Keratinocyte (primary cell): Measurements from ENCODE around the gene OR13C3. TPM values are rescaled to one million over a fixed set of nuclear protein-coding genes. Genes with fewer than 3 reads are reported as not detected.

Experiments used
- DNase-seq: peaks from one replicate; pipeline ENCODE4 v3.0.0-alpha.2; 2011; ENCODE audit warnings: low read depth, missing footprints, low spot score
- FAIRE-seq: peaks from 2 replicates; lab custom pipeline; 2011; peaks lifted over from hg19 to GRCh38; lab: Jason Lieb, UNC
- H2AFZ ChIP-seq: 2 replicates; pipeline ENCODE4 v1.6.0; 2012; ENCODE audit warnings: low read length, control low read depth, inconsistent platforms; ENCODE audit not compliant: control insufficient read depth
- H3K27ac ChIP-seq: 2 replicates; pipeline ENCODE4 v1.5.1; 2011; ENCODE audit warnings: low read length; ENCODE audit not compliant: control insufficient read depth, insufficient read depth
- H3K27me3 ChIP-seq: 3 replicates; pipeline ENCODE4 v1.6.0; 2011; ENCODE audit warnings: low read length; ENCODE audit not compliant: control insufficient read depth, insufficient read depth; ENCODE audit errors: extremely low read depth
- H3K36me3 ChIP-seq, 2 experiments: 2 replicates in 1 of 2; 3 replicates in 1 of 2; pipeline ENCODE4 v1.5.1; 2011; ENCODE audit warnings: low read length in 2 of 2, mild to moderate bottlenecking in 1 of 2; ENCODE audit not compliant: control insufficient read depth in 2 of 2, insufficient read depth in 2 of 2; ENCODE audit errors: extremely low read depth in 1 of 2
- H3K4me1 ChIP-seq: 3 replicates; pipeline ENCODE4 v1.5.1; 2011; ENCODE audit warnings: low read length; ENCODE audit not compliant: control insufficient read depth, insufficient read depth; ENCODE audit errors: extremely low read depth
- H3K4me2 ChIP-seq: 3 replicates; pipeline ENCODE4 v1.6.0; 2011; ENCODE audit warnings: low read depth, low read length; ENCODE audit not compliant: control insufficient read depth, insufficient read depth; ENCODE audit errors: extremely low read depth
- H3K4me3 ChIP-seq, 3 experiments: fragments of 200-600 bp in 1 of 3; sonication (generic) in 1 of 3; 2 replicates in 2 of 3; 3 replicates in 1 of 3; pipeline ENCODE4 v1.5.1; 2011 to 2016; ENCODE audit warnings: low read length in 3 of 3, mild to moderate bottlenecking in 3 of 3, control low read depth in 2 of 3, inconsistent platforms in 1 of 3, low read depth in 1 of 3, mixed read lengths in 1 of 3, mixed run types in 1 of 3, moderate library complexity in 1 of 3; ENCODE audit not compliant: control insufficient read depth in 2 of 3, insufficient read depth in 2 of 3; ENCODE audit errors: extremely low read depth in 1 of 3
- H3K79me2 ChIP-seq: 2 replicates; pipeline ENCODE4 v1.6.0; 2012; ENCODE audit warnings: low read length; ENCODE audit not compliant: control insufficient read depth, insufficient read depth
- H3K9ac ChIP-seq: 3 replicates; pipeline ENCODE4 v1.6.0; 2011; ENCODE audit warnings: low read length; ENCODE audit not compliant: control insufficient read depth, insufficient read depth; ENCODE audit errors: extremely low read depth
- H3K9me1 ChIP-seq: 3 replicates; pipeline ENCODE4 v1.6.0; 2011; ENCODE audit warnings: low read length; ENCODE audit not compliant: control insufficient read depth, insufficient read depth; ENCODE audit errors: extremely low read depth
- H3K9me3 ChIP-seq: 2 replicates; pipeline ENCODE4 v1.5.1; 2012; ENCODE audit warnings: low read depth, low read length; ENCODE audit not compliant: control insufficient read depth
- H4K20me1 ChIP-seq: 3 replicates; pipeline ENCODE4 v1.6.0; 2011; ENCODE audit warnings: low read length; ENCODE audit not compliant: control insufficient read depth, insufficient read depth; ENCODE audit errors: extremely low read depth
- EZH2 ChIP-seq: IDR thresholded peaks from one replicate; pipeline ENCODE4 v1.6.1; 2012; ENCODE audit warnings: inconsistent platforms, mild to moderate bottlenecking, low read length, moderate library complexity
- dilution Hi-C: fragments of 300-500 bp; cut with MboI; formaldehyde crosslinking; loops from one replicate; pipeline ENCODE4 v1.7.0; 2020; ENCODE audit warnings: low sequenced_read_pairs; ENCODE audit not compliant: extremely low pct_ligation_motif_present
- polyA plus RNA-seq, 5 experiments: library from polyadenylated mRNA; depleted of rRNA in 3 of 5; stranded (reverse) in 3 of 5; stranded (forward) in 1 of 5; unstranded in 1 of 5; fragments of >200 nt; gene quantifications; 1 replicate in 1 of 5; 2 replicates in 3 of 5; 3 replicates in 1 of 5; pipeline versions ENCODE4 v1.2.1 to v1.2.3, GENCODE V29; 2011 to 2012; ENCODE audit warnings: missing spikeins in 2 of 5, low read depth in 1 of 5, low replicate concordance in 1 of 5
- TF ChIP-seq, protein P1 (sequence below), 3 experiments: IDR thresholded peaks in 1 of 3; conservative IDR thresholded peaks in 1 of 3; optimal IDR thresholded peaks in 1 of 3; 2 replicates in 2 of 3; 3 replicates in 1 of 3; pipeline versions ENCODE3 to v1.5.1; 2011; ENCODE audit warnings: low read length in 3 of 3, mild to moderate bottlenecking in 3 of 3, moderate library complexity in 2 of 3, control low read depth in 1 of 3, inconsistent platforms in 1 of 3; ENCODE audit not compliant: insufficient read depth in 2 of 3; ENCODE audit errors: extremely low read depth in 1 of 3

The OR13C3 gene
- polyA plus RNA-seq, 1 donor (not counting 4 experiments of a cell fraction or from before 2014, with no cell fraction given) = not detected

DNA sequence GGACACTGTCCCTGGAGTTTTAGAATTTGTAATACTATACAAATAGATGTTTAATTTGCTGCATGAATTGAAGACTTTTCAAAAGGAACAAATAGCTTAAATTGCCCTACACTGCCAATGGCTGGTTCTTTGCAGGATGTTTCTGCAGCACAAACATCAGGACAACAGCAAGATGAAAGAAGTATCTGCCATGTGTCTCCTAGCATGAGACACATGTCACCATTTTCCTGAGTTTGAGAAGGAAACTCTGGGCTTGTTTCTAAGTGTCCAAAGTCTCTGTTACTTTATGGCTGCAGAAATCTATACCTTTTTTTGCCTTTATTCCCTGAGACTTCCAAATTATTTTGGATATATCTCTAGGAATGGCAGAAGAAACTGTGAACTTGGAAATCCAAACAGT, 33.2 kb downstream of the OR13C3 start:
- Histone ChIP-seq H3K36me3 (no peaks in the 10 kb centered on the region), H3K27ac (no peak overlapping the region), H3K9me3 (no peaks in the 10 kb centered on the region), H4K20me1 (no peaks in the 10 kb centered on the region), H3K4me3 (no peak overlapping the region), H3K4me1 (peaks cover 6% of the 10 kb centered on the region), H3K4me2 (no peak overlapping the region), H3K9me1 (no peaks in the 10 kb centered on the region), H2AFZ (no peak overlapping the region), H3K9ac (no peak overlapping the region), H3K27me3 (no peaks in the 10 kb centered on the region), H3K79me2 (no peaks in the 10 kb centered on the region)
- DNase-seq (no peak), FAIRE-seq (no peak)
- no peak for TF ChIP-seq EZH2
- TF ChIP-seq, protein P1, sequence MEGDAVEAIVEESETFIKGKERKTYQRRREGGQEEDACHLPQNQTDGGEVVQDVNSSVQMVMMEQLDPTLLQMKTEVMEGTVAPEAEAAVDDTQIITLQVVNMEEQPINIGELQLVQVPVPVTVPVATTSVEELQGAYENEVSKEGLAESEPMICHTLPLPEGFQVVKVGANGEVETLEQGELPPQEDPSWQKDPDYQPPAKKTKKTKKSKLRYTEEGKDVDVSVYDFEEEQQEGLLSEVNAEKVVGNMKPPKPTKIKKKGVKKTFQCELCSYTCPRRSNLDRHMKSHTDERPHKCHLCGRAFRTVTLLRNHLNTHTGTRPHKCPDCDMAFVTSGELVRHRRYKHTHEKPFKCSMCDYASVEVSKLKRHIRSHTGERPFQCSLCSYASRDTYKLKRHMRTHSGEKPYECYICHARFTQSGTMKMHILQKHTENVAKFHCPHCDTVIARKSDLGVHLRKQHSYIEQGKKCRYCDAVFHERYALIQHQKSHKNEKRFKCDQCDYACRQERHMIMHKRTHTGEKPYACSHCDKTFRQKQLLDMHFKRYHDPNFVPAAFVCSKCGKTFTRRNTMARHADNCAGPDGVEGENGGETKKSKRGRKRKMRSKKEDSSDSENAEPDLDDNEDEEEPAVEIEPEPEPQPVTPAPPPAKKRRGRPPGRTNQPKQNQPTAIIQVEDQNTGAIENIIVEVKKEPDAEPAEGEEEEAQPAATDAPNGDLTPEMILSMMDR (optimal IDR thresholded peaks at IDR 0.05 in 1 of 3, IDR thresholded peaks at IDR 0.05 in 1 of 3, conservative IDR thresholded peaks at IDR 0.05 in 1 of 3; ENCODE audit: extremely low read depth in 1 of 3, insufficient read depth in 2 of 3, low read length in 3 of 3) = no peak
- dilution Hi-C loops = no loop called here

DNA sequence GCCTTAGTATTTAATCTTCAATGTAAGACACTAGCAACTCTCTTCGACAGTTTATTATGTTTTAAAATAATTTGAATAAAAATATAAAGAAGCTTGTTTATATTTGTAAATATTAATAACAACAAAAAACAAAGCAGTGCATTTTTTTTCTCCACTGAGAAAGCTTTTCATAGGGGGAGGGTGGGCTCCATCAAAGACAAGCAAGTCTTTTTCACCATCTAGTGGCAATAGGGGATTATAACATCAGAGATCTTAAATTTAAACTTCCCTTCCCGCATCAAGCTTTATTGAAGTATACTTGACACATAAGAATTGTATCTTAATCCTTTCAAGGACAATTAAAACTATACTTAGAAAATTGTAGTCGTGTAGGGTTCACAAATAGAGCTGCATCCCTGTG, 41.8 kb downstream of the OR13C3 start:
- H3K79me2 ChIP-seq = no peaks in the 10 kb centered on the region
- no peak overlapping the region for H3K4me2 ChIP-seq
- no peaks in the 10 kb centered on the region for H3K4me1 ChIP-seq
- H3K36me3 ChIP-seq = no peaks in the 10 kb centered on the region
- TF ChIP-seq EZH2 = no peak
- TF ChIP-seq, protein P1 (optimal IDR thresholded peaks at IDR 0.05 in 1 of 3, IDR thresholded peaks at IDR 0.05 in 1 of 3, conservative IDR thresholded peaks at IDR 0.05 in 1 of 3; ENCODE audit: extremely low read depth in 1 of 3, insufficient read depth in 2 of 3, low read length in 3 of 3) = no peak
- no peaks in the 10 kb centered on the region for H3K9me3 ChIP-seq
- no peak overlapping the region for H3K27ac ChIP-seq
- FAIRE-seq (no peak), DNase-seq (no peak)
- dilution Hi-C loops = no loop called here
- no peaks in the 10 kb centered on the region for H3K9me1 ChIP-seq
- no peak overlapping the region for H3K9ac ChIP-seq
- no peaks in the 10 kb centered on the region for H4K20me1 ChIP-seq
- H3K27me3 ChIP-seq = no peaks in the 10 kb centered on the region
- no peak overlapping the region for H2AFZ ChIP-seq
- no peak overlapping the region for H3K4me3 ChIP-seq

Other genes with a start within 250 kb of the OR13C3 start
- gene OR13F1, start 32.6 kb downstream of the OR13C3 start, polyA plus RNA-seq = not detected in 3 replicates
- gene OR13C4, start 9.6 kb downstream of the OR13C3 start, polyA plus RNA-seq = not detected in 3 replicates
- not detected in 3 replicates for gene OR13C8, start 32.3 kb upstream of the OR13C3 start, polyA plus RNA-seq
- gene OR13C5, start 62.6 kb upstream of the OR13C3 start, polyA plus RNA-seq = not detected in 3 replicates
- not detected in 3 replicates for gene OR13C2, start 68.8 kb upstream of the OR13C3 start, polyA plus RNA-seq
- gene OR13C9, start 81.3 kb upstream of the OR13C3 start, polyA plus RNA-seq = not detected in 3 replicates
- gene OR13D1, start 157.7 kb upstream of the OR13C3 start, polyA plus RNA-seq = not detected in 3 replicates
- gene NIPSNAP3A, start 210.8 kb upstream of the OR13C3 start, polyA plus RNA-seq = 32.9 to 48.0 TPM (median 47.5 TPM) in 3 replicates
- gene NIPSNAP3B, start 227.3 kb upstream of the OR13C3 start, polyA plus RNA-seq = 0.06 to 0.39 TPM (median 0.30 TPM) in 3 replicates